HG03520 (cell line): ENCODE results near the gene ZNF346.

ENCODE experiments used
- ATAC-seq: cut with Tn5 transposase; IDR thresholded peaks from one replicate; pipeline ENCODE4 v1.9.1; 2021; ENCODE audit warnings: mild to moderate bottlenecking, moderate library complexity; ENCODE audit not compliant: unreplicated experiment

Gene ZNF346

GRCh38 chr5:177116631-177117373, 94.3 kb downstream of the ZNF346 start:
- ATAC-seq: no peak

- no peak for ATAC-seq
These were observed 95.0 kb downstream of the ZNF346 start for GRCh38 chr5:177117441-177118045.

GRCh38 chr5:177122566-177122965, 100.1 kb downstream of the ZNF346 start:
- no peak for ATAC-seq

- ATAC-seq: peak; percentile 28
These were observed 101.4 kb downstream of the ZNF346 start for GRCh38 chr5:177123789-177124485.

GRCh38 chr5:177124486-177124991, 102.0 kb downstream of the ZNF346 start:
- ATAC-seq: peak; percentile 44

- no peak for ATAC-seq
These were observed 104.3 kb downstream of the ZNF346 start for GRCh38 chr5:177126771-177127170.

- ATAC-seq: no peak
These were observed 106.1 kb downstream of the ZNF346 start for GRCh38 chr5:177128551-177128981.

- no peak for ATAC-seq
These were observed 107.9 kb downstream of the ZNF346 start for GRCh38 chr5:177130211-177131018.
